Neural progenitor cell (in vitro differentiated cells): ENCODE data around the gene C9orf153. TPM values are rescaled to one million over a fixed set of nuclear protein-coding genes. Genes with fewer than 3 reads are reported as not detected.

Experiments
- DNase-seq: peaks from one replicate; pipeline ENCODE4 v3.0.0-alpha.2; 2016; ENCODE audit warnings: low spot score
- H2AFZ ChIP-seq: fragments of 200-600 bp; sonication (generic); replicated peaks from 2 replicates; pipeline ENCODE4 v1.6.1; 2016; ENCODE audit warnings: antibody characterized with exemption
- H3F3A ChIP-seq: fragments of 200-600 bp; sonication (generic); 2 replicates; pipeline ENCODE4 v1.6.1; 2016; ENCODE audit warnings: antibody characterized with exemption, low read depth
- H3K27ac ChIP-seq: fragments of 200-600 bp; sonication (generic); 2 replicates; pipeline ENCODE4 v1.5.1; 2016; ENCODE audit warnings: mild to moderate bottlenecking
- H3K27me3 ChIP-seq: fragments of 200-600 bp; sonication (generic); 2 replicates; pipeline ENCODE4 v1.6.1; 2016; ENCODE audit warnings: mild to moderate bottlenecking, moderate library complexity
- H3K36me3 ChIP-seq: fragments of 200-600 bp; sonication (generic); 2 replicates; pipeline ENCODE4 v1.5.1; 2016
- H3K4me1 ChIP-seq: fragments of 200-600 bp; sonication (generic); 2 replicates; pipeline ENCODE4 v1.6.1; 2016; ENCODE audit warnings: mixed run types
- H3K4me2 ChIP-seq: fragments of 200-600 bp; sonication (generic); 2 replicates; pipeline ENCODE4 v1.6.1; 2016
- H3K4me3 ChIP-seq: fragments of 200-600 bp; sonication (generic); 2 replicates; pipeline ENCODE4 v1.5.1; 2016
- H3K79me2 ChIP-seq: fragments of 200-600 bp; sonication (generic); 2 replicates; pipeline ENCODE4 v1.6.1; 2016; ENCODE audit warnings: low read depth
- H3K9ac ChIP-seq: fragments of 200-600 bp; sonication (generic); 2 replicates; pipeline ENCODE4 v1.6.1; 2016
- H3K9me3 ChIP-seq: fragments of 200-600 bp; sonication (generic); 2 replicates; pipeline ENCODE4 v1.5.1; 2016; ENCODE audit warnings: low read depth
- H4K20me1 ChIP-seq: fragments of 200-600 bp; sonication (generic); 2 replicates; pipeline ENCODE4 v1.6.1; 2016; ENCODE audit warnings: low read depth
- H3K27ac Mint-ChIP-seq: 3 replicates; pipeline ENCODE4 v1.8.0; 2021; ENCODE audit warnings: mixed read lengths
- H3K27me3 Mint-ChIP-seq: 2 replicates; pipeline ENCODE4 v1.8.0; 2022; ENCODE audit warnings: low read depth, mild to moderate bottlenecking, inconsistent platforms, moderate library complexity, mixed read lengths; ENCODE audit not compliant: insufficient read depth
- H3K36me3 Mint-ChIP-seq: 3 replicates; pipeline ENCODE4 v1.8.0; 2021; ENCODE audit warnings: mixed read lengths
- H3K4me1 Mint-ChIP-seq: 3 replicates; pipeline ENCODE4 v1.8.0; 2021; ENCODE audit warnings: mixed read lengths
- H3K4me3 Mint-ChIP-seq: 3 replicates; pipeline ENCODE4 v1.8.0; 2021; ENCODE audit warnings: mild to moderate bottlenecking, moderate library complexity, mixed read lengths
- H3K9me3 Mint-ChIP-seq: 3 replicates; pipeline ENCODE4 v1.8.0; 2020; ENCODE audit warnings: mixed read lengths
- EZH2 ChIP-seq: fragments of 200-600 bp; sonication (generic); IDR thresholded peaks from 2 replicates; pipeline ENCODE4 v1.6.1; 2017; ENCODE audit warnings: antibody characterized with exemption, mild to moderate bottlenecking, moderate library complexity
- EZH2phosphoT487 ChIP-seq: fragments of 200-600 bp; sonication (generic); IDR thresholded peaks from 2 replicates; pipeline ENCODE4 v1.6.1; 2017; ENCODE audit warnings: antibody characterized with exemption
- total RNA-seq: library from RNA; depleted of rRNA; stranded (reverse); fragments of >200 nt; gene quantifications from 2 replicates; pipeline ENCODE4 v1.2.3, GENCODE V29; 2015; ENCODE audit warnings: low replicate concordance
- TF ChIP-seq, protein P1 (sequence below): fragments of 200-600 bp; sonication (generic); IDR thresholded peaks from 2 replicates; pipeline ENCODE4 v1.5.1; 2017; ENCODE audit warnings: antibody characterized with exemption, mild to moderate bottlenecking

C9orf153 gene
- total RNA-seq, 1 donor from 2014 or later: not detected

DNA sequence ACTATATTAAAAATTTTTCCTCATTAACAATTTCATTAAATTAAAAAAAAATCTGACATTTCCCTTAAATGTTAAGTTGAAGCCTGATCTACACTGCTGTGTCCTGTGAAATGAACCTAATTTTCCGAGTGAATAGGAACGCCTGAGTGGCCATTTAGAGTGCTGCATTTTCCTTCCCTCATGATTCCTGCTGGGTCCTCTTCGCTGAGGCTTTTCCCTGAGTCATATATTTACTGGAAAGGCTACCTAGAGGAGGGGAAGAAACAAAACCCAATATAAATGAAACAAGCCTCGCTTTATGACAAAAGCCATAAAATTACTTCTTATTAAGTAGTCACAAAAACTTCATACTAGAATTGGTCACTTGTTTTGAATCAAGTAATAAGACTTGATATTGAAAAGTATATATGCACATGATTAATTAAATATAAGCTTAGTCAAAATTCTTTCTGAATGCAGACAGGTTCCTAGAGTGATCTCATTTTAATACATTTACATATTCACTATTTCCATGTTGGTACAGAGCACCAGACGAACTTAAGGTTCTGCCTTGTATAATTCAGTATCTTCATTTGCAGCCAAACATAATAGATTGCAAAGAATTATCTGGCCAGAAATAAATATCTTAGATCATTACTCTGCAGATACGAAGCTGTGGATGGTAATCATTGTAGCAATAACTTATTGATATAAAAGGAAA is 29.2 kb upstream of the C9orf153 start:
- Histone ChIP-seq H3K9me3 (no peaks in the 10 kb centered on the region), H3K4me1 (peaks cover 26% of the 10 kb centered on the region), H2AFZ (no peak overlapping the region), H3K9ac (no peak overlapping the region), H3K4me3 (no peak overlapping the region), H3F3A (peaks cover 8% of the 10 kb centered on the region), H3K4me2 (no peak overlapping the region), H3K27me3 (peaks cover under 1% of the 10 kb centered on the region), H3K79me2 (no peaks in the 10 kb centered on the region), H3K27ac (no peak overlapping the region), H4K20me1 (peaks cover 7% of the 10 kb centered on the region), H3K36me3 (no peaks in the 10 kb centered on the region)
- H3K27ac Mint-ChIP-seq: peak overlapping the region; percentile 47
- peaks cover under 1% of the 10 kb centered on the region for H3K27me3 Mint-ChIP-seq
- no peaks in the 10 kb centered on the region for H3K36me3 Mint-ChIP-seq
- no peaks in the 10 kb centered on the region for H3K9me3 Mint-ChIP-seq
- H3K4me3 Mint-ChIP-seq: no peak overlapping the region
- H3K4me1 Mint-ChIP-seq: peaks cover 34% of the 10 kb centered on the region
- TF ChIP-seq EZH2phosphoT487 (no peak), EZH2 (no peak)
- TF ChIP-seq, protein P1, sequence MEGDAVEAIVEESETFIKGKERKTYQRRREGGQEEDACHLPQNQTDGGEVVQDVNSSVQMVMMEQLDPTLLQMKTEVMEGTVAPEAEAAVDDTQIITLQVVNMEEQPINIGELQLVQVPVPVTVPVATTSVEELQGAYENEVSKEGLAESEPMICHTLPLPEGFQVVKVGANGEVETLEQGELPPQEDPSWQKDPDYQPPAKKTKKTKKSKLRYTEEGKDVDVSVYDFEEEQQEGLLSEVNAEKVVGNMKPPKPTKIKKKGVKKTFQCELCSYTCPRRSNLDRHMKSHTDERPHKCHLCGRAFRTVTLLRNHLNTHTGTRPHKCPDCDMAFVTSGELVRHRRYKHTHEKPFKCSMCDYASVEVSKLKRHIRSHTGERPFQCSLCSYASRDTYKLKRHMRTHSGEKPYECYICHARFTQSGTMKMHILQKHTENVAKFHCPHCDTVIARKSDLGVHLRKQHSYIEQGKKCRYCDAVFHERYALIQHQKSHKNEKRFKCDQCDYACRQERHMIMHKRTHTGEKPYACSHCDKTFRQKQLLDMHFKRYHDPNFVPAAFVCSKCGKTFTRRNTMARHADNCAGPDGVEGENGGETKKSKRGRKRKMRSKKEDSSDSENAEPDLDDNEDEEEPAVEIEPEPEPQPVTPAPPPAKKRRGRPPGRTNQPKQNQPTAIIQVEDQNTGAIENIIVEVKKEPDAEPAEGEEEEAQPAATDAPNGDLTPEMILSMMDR: no peak
- no peak for DNase-seq

DNA sequence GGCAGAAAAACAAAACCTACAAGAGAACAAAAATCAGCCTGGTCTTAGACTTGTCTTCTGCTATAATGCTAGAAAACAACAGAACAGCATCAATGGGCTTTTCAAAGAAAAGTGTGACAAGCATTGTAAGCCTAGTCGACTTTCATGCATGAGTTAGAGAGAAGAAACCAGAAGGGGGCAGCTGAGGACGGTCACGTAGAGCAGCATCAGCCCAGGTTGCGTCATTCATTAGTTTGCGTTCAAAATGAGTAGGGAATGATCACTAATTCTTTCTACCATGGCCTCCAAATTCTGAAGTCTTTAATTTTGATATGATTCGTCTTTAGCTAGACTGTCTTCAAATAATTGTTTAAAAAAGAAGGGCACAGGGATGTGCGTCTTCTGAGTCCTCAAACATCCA is 27.6 kb upstream of the C9orf153 start:
- peak overlapping the region; percentile 90 for H3K27ac Mint-ChIP-seq
- peaks cover 5% of the 10 kb centered on the region for H3K27me3 Mint-ChIP-seq
- no peak overlapping the region for H3K4me3 ChIP-seq
- H3K79me2 ChIP-seq: no peaks in the 10 kb centered on the region
- H2AFZ ChIP-seq: no peak overlapping the region
- peak overlapping the region; percentile 66 for H3K4me2 ChIP-seq
- no peaks in the 10 kb centered on the region for H3K36me3 ChIP-seq
- no peak overlapping the region for H3K27ac ChIP-seq
- H3K9me3 ChIP-seq: no peaks in the 10 kb centered on the region
- H3K4me1 Mint-ChIP-seq: peaks cover 43% of the 10 kb centered on the region
- peak; percentile 82 for DNase-seq
- no peaks in the 10 kb centered on the region for H3K9me3 Mint-ChIP-seq
- H3F3A ChIP-seq: peaks cover 20% of the 10 kb centered on the region
- no peaks in the 10 kb centered on the region for H3K36me3 Mint-ChIP-seq
- peaks cover 26% of the 10 kb centered on the region for H3K4me1 ChIP-seq
- H4K20me1 ChIP-seq: peaks cover 7% of the 10 kb centered on the region
- TF ChIP-seq, protein P1: peak; percentile 61
- TF ChIP-seq EZH2 (no peak), EZH2phosphoT487 (no peak)
- peak overlapping the region; percentile 52 for H3K4me3 Mint-ChIP-seq
- peaks cover 10% of the 10 kb centered on the region for H3K27me3 ChIP-seq
- no peak overlapping the region for H3K9ac ChIP-seq

DNA sequence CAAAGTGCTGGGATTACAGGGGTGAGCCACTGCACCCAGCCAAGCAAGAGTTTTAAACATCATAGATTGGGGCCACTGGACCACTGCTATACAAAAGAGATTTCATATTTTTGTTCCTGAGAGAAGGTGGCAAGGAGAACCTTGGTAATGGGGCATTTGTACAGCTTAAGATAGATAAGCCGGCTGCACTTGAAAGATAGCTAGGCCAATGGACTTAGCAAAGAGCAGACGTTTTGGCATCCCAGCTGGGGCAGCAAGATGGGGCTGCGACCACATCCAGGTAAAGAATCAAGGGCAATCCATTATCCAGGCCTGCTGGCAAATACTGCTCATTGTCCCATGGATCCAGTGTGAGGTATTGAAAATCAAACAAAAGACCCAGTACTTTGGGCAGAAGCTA is 26.8 kb upstream of the C9orf153 start:
- peaks cover 27% of the 10 kb centered on the region for H3K4me1 ChIP-seq
- no peak overlapping the region for H2AFZ ChIP-seq
- H3K4me3 Mint-ChIP-seq: peak overlapping the region; percentile 52
- no peaks in the 10 kb centered on the region for H3K9me3 ChIP-seq
- TF ChIP-seq EZH2phosphoT487 (no peak), EZH2 (no peak)
- TF ChIP-seq, protein P1: no peak
- H3K79me2 ChIP-seq: peaks cover 3% of the 10 kb centered on the region
- H3K27ac Mint-ChIP-seq: peak overlapping the region; percentile 90
- peaks cover 28% of the 10 kb centered on the region for H3F3A ChIP-seq
- H3K36me3 ChIP-seq: no peaks in the 10 kb centered on the region
- no peak overlapping the region for H3K4me3 ChIP-seq
- H3K4me2 ChIP-seq: peak overlapping the region; percentile 66
- H3K9ac ChIP-seq: no peak overlapping the region
- H3K36me3 Mint-ChIP-seq: no peaks in the 10 kb centered on the region
- peaks cover 5% of the 10 kb centered on the region for H3K27me3 Mint-ChIP-seq
- H3K9me3 Mint-ChIP-seq: no peaks in the 10 kb centered on the region
- H3K27me3 ChIP-seq: peaks cover 10% of the 10 kb centered on the region
- peaks cover 7% of the 10 kb centered on the region for H4K20me1 ChIP-seq
- no peak overlapping the region for H3K27ac ChIP-seq
- DNase-seq: no peak
- peaks cover 46% of the 10 kb centered on the region for H3K4me1 Mint-ChIP-seq
